NCI-H446 (cell line): ENCODE results near the gene LY6G5B.
A peak's percentile ranks its signal among the peaks of the same experiment; 100 is the strongest.

Experiments
- DNase-seq, 2 experiments: peaks; one replicate each; lab custom pipeline; 2025; lab: John Stamatoyannopoulos, UW

The LY6G5B gene, protein sequence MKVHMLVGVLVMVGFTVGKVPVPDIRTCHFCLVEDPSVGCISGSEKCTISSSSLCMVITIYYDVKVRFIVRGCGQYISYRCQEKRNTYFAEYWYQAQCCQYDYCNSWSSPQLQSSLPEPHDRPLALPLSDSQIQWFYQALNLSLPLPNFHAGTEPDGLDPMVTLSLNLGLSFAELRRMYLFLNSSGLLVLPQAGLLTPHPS

DNA sequence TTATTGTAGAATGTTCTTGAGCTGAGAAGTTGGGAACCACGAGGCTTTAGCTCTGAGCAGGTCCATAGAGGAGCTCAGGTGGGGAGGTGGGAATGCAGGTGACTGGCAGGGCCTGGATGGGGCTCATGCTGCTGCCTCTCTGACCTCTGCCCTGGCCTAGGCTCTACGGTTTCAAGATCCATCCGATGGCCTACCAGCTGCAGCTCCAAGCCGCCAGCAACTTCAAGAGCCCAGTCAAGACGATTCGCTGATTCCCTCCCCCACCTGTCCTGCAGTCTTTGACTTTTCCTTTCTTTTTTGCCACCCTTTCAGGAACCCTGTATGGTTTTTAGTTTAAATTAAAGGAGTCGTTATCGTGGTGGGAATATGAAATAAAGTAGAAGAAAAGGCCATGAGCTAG, at the start of gene LY6G5B:
Gene LY6G5B (plus strand): TSS at position 301 of the 400 bp plus-strand sequence. CDS start 975 bp downstream, outside the sequence.
- DNase-seq, result no peak

GRCh38 chr6:31620586-31621319, 49.0 kb upstream of the LY6G5B start, which contains the start of gene PRRC2A:
PRRC2A (plus strand) TSS chr6:31620715; CDS start chr6:31622790, 2,075 bp downstream.
- DNase-seq, result peak in 1 of 2 experiments; percentile 100

- no peak for DNase-seq
Measured at GRCh38 chr6:31621320-31621939, 48.3 kb upstream of the LY6G5B start.

- DNase-seq, result no peak
Measured at GRCh38 chr6:31621991-31622390, 47.8 kb upstream of the LY6G5B start.

GRCh38 chr6:31622684-31623091, 47.1 kb upstream of the LY6G5B start:
- DNase-seq, result no peak

GRCh38 chr6:31624070-31624469, 45.7 kb upstream of the LY6G5B start:
- DNase-seq, result no peak

DNA sequence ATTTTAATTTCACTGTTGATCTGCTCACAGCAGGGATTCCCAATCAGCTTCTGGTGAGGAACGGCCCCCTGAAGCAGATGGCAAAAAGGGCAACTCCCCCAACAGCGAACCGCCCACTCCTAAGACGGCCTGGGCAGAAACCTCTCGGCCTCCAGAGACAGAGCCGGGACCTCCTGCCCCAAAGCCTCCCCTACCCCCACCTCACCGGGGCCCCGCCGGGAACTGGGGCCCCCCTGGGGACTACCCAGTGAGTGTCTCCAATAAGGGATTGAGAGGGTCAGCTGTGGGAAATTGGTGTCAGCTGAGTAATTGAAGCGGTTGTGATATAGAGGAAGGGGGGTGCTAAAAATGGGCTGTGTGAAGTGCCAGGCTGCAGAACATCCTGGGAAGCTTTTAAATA, 42.8 kb upstream of the LY6G5B start:
- no peak for DNase-seq

DNA sequence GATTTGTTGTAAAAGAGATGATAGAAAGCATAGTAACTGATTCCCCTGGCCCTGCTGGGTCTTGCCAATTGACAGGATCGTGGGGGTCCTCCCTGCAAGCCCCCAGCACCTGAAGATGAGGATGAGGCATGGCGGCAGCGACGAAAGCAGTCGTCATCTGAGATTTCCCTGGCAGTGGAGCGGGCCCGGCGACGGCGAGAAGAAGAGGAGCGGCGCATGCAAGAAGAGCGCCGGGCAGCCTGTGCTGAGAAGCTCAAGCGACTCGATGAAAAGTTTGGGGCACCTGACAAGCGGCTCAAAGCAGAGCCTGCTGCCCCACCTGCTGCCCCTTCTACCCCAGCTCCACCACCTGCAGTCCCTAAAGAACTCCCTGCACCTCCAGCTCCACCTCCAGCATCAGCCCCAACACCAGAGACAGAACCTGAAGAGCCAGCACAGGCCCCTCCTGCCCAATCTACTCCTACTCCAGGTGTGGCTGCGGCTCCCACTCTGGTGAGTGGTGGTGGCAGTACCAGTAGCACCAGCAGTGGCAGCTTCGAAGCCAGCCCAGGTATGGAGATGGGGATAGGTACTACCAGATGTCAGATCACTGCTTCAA, 42.0 kb upstream of the LY6G5B start:
- DNase-seq, result no peak

DNA sequence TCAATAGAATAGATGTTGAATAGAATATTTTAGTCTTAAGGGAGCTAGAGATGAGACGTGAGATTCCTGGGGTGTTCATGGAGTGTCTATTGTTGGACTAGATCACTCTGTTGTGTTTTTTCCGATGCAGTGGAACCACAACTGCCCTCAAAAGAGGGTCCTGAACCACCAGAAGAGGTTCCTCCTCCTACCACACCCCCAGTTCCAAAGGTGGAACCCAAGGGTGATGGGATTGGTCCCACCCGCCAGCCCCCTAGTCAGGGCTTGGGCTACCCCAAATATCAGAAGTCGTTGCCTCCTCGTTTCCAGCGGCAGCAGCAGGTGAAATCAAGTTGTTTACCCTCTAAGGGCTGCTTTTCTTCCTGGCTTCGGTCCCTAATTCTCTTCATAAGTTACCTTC, 40.8 kb upstream of the LY6G5B start:
- DNase-seq, result no peak

DNA sequence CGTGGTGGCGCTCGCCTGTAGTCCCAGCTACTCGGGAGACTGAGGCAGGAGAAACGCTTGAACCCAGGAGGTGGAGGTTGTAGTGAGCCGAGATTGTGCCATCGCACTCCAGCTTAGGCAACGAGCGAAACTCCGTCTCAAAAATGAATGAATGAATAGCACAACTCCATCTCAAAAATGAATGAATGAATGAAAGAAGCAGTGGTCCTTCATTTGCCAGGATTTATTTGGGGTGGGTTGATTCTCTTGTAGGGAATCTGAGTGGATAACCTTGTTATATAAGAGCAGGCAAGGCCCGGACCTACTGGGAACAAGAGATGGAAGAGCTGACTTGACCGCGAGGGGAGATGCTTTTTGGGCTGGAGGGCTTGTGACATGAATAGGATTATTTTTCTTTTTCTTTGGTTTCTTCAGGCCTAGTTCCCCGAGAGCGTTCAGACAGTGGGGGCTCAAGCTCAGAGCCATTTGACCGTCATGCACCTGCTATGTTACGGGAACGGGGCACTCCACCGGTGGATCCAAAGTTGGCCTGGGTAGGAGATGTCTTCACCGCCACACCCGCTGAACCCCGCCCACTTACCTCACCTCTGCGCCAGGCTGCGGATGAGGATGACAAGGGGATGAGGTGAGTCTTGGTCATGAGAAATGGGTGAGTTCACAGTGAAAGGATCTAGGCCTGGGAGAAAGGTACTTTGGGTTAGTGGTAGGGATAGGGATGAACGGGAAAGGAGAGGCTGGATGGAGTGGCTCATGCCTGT, 39.4 kb upstream of the LY6G5B start:
- no peak for DNase-seq

- no peak for DNase-seq
Measured at GRCh38 chr6:31631209-31631608, 38.6 kb upstream of the LY6G5B start.

DNA sequence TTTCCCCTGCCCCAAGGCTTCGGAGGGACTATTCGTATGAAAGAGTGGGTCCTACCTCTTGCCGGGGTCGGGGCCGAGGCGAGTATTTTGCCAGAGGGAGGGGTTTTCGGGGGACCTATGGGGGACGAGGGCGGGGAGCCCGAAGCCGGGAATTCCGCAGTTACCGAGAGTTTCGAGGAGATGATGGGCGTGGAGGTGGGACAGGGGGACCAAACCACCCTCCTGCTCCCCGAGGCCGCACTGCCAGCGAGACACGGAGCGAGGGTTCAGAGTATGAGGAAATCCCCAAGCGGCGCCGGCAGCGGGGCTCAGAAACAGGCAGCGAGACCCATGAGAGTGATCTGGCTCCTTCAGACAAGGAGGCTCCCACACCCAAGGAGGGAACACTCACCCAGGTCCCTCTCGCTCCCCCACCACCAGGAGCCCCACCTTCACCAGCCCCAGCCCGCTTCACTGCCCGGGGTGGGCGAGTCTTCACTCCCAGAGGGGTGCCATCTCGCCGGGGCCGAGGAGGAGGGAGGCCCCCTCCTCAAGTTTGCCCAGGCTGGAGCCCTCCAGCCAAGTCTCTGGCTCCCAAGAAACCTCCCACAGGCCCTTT, 38.0 kb upstream of the LY6G5B start:
- DNase-seq, result no peak

GRCh38 chr6:31632279-31632946, 37.4 kb upstream of the LY6G5B start:
- DNase-seq, result no peak

- DNase-seq, result no peak
Measured at GRCh38 chr6:31633447-31633846, 36.3 kb upstream of the LY6G5B start.

DNA sequence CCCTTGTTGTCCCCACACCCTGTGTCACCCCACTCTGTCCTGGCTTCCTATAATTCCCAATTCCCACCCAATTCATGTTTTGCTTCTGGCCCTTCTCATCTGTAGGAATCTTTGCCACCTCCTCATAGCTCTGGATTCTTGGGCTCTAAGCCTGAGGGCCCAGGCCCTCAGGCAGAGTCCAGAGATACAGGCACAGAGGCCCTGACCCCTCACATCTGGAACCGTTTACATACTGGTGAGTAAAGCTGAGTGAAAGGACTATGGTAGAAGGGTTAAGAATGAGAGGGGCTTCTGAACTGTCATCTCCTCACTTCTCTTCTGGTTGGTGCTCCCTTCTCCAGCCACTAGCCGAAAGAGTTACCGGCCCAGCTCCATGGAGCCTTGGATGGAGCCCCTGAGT, 35.6 kb upstream of the LY6G5B start:
- no peak for DNase-seq

- no peak for DNase-seq
Measured at GRCh38 chr6:31634969-31635575, 34.7 kb upstream of the LY6G5B start.

DNA sequence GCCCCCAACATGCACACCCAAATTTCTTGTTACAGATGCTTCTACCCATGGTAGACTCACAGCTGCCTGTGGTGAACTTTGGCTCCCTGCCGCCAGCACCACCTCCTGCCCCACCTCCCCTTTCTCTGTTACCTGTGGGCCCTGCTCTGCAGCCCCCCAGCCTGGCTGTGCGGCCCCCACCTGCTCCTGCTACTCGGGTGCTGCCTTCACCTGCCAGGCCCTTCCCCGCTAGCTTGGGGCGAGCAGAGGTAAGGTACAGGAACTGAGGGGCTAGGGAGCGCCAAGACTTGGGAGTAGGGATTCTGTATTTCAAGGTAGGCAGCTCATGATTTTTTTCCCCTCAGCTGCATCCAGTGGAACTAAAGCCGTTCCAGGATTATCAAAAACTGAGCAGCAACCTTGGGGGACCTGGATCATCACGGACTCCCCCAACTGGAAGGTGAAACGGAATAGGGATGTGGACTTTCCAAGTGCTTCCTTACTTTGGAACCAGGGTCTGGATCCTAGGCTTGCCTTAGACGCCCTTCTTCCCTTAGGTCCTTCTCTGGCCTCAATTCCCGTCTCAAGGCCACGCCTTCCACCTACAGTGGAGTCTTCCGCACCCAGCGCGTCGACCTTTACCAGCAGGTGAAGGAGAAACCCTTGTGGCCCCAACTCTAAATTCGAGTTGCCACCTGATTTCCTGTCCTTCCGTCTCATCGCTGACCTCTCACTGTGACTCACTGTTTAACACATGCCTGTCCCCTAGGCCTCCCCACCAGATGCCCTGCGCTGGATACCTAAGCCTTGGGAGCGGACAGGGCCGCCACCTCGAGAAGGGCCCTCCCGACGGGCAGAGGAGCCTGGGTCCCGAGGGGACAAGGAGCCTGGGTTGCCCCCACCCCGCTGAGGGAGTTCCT, 32.8 kb upstream of the LY6G5B start:
- no peak for DNase-seq

DNA sequence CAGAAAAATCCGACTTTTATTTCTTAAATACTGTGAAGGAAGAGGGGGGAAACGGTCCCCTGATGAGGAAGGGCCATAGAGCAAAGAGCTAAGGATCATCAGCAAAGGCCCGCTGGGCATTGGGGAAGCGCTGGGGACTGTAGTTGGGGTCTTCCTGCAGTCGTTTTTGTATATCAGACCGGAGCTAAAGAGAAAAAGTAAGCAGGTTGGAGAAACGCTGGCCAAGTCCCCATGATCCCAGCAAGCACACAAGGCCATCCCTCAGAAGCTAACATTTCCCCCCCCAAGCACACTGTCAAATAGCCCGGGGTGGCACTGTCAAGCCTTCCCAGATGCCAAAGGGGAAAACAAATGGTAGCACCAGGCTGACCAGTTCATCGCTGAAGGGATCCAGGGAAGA, 30.7 kb upstream of the LY6G5B start:
- no peak for DNase-seq

GRCh38 chr6:31639449-31639861, 30.3 kb upstream of the LY6G5B start:
- DNase-seq, result no peak

DNA sequence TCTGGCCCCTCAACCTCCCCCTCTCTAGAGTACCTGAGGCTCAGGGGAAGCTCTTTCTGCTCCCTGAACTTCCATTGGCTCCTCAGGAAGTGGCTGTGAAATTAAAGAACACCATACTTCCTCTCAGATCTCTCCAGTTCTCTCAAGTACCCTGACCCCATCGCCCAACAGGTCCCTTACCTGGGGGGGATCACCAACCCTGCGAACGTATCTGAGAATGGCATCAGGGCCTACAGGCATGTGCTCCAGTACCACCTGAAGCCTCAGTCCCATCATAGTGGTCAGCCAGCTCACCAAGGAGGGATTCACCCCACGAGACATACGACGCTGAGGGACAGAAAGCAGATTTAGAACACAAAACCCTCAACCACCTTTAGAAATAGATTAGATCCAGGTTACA, 29.2 kb upstream of the LY6G5B start:
- no peak for DNase-seq
